Measurements from ENCODE around the gene PTPRG.

PTPRG gene

GRCh38 chr3:62151591-62151990 is 590.2 kb downstream of the PTPRG start:
- TF ChIP-seq TEAD4 (IDR thresholded peaks at IDR 0.05), result no peak
- TF ChIP-seq CEBPB (IDR thresholded peaks at IDR 0.05), result no peak

- no peak for TF ChIP-seq TEAD4 (IDR thresholded peaks at IDR 0.05)
- TF ChIP-seq EGR1 (IDR thresholded peaks at IDR 0.05), result no peak
- no peak for TF ChIP-seq TAF1 (IDR thresholded peaks at IDR 0.05; ENCODE audit: low read depth)
- TF ChIP-seq MAX (IDR thresholded peaks at IDR 0.05), result no peak
- no peak for TF ChIP-seq REST (IDR thresholded peaks at IDR 0.05; ENCODE audit: low read depth)
- no peak for TF ChIP-seq RAD21 (IDR thresholded peaks at IDR 0.05; ENCODE audit: low read depth)
- TF ChIP-seq YY1 (IDR thresholded peaks at IDR 0.05; ENCODE audit: low read depth), result no peak
- no peak for TF ChIP-seq USF1 (IDR thresholded peaks at IDR 0.05)
- TF ChIP-seq ZBTB7A (IDR thresholded peaks at IDR 0.05; ENCODE audit: low read depth), result no peak
- TF ChIP-seq NFIC (IDR thresholded peaks at IDR 0.05), result no peak
- no peak for TF ChIP-seq EP300 (IDR thresholded peaks at IDR 0.05; ENCODE audit: borderline replicate concordance)
- TF ChIP-seq CEBPB (IDR thresholded peaks at IDR 0.05), result no peak
- TF ChIP-seq CREB1 (IDR thresholded peaks at IDR 0.05; ENCODE audit: low read depth), result no peak
- TF ChIP-seq TCF12 (IDR thresholded peaks at IDR 0.05; ENCODE audit: low read depth), result no peak
Observed at GRCh38 chr3:62153231-62153630, 591.9 kb downstream of the PTPRG start.

GRCh38 chr3:62154457-62155148 is 593.2 kb downstream of the PTPRG start:
- TF ChIP-seq ZBTB7A (IDR thresholded peaks at IDR 0.05; ENCODE audit: low read depth), result no peak
- TF ChIP-seq TEAD4 (IDR thresholded peaks at IDR 0.05), result no peak
- TF ChIP-seq RAD21 (IDR thresholded peaks at IDR 0.05; ENCODE audit: low read depth), result no peak
- no peak for TF ChIP-seq USF1 (IDR thresholded peaks at IDR 0.05)
- TF ChIP-seq TAF1 (IDR thresholded peaks at IDR 0.05; ENCODE audit: low read depth), result no peak
- TF ChIP-seq TCF12 (IDR thresholded peaks at IDR 0.05; ENCODE audit: low read depth), result no peak
- TF ChIP-seq EP300 (IDR thresholded peaks at IDR 0.05; ENCODE audit: borderline replicate concordance), result no peak
- TF ChIP-seq NFIC (IDR thresholded peaks at IDR 0.05), result no peak
- no peak for TF ChIP-seq EGR1 (IDR thresholded peaks at IDR 0.05)
- no peak for TF ChIP-seq FOXM1 (IDR thresholded peaks at IDR 0.05; ENCODE audit: borderline replicate concordance, low read depth)
- no peak for TF ChIP-seq CREB1 (IDR thresholded peaks at IDR 0.05; ENCODE audit: low read depth)
- no peak for TF ChIP-seq CEBPB (IDR thresholded peaks at IDR 0.05)
- TF ChIP-seq MAX (IDR thresholded peaks at IDR 0.05), result no peak
- no peak for TF ChIP-seq YY1 (IDR thresholded peaks at IDR 0.05; ENCODE audit: low read depth)
- no peak for TF ChIP-seq REST (IDR thresholded peaks at IDR 0.05; ENCODE audit: low read depth)

GRCh38 chr3:62159056-62159708 is 597.8 kb downstream of the PTPRG start:
- TF ChIP-seq EP300 (IDR thresholded peaks at IDR 0.05; ENCODE audit: borderline replicate concordance), result no peak
- no peak for TF ChIP-seq YY1 (IDR thresholded peaks at IDR 0.05; ENCODE audit: low read depth)
- no peak for TF ChIP-seq FOXM1 (IDR thresholded peaks at IDR 0.05; ENCODE audit: borderline replicate concordance, low read depth)

GRCh38 chr3:62159709-62160092 is 598.3 kb downstream of the PTPRG start:
- no peak for TF ChIP-seq EP300 (IDR thresholded peaks at IDR 0.05; ENCODE audit: borderline replicate concordance)
- no peak for TF ChIP-seq CREB1 (IDR thresholded peaks at IDR 0.05; ENCODE audit: low read depth)
- no peak for TF ChIP-seq EGR1 (IDR thresholded peaks at IDR 0.05)
- no peak for TF ChIP-seq TAF1 (IDR thresholded peaks at IDR 0.05; ENCODE audit: low read depth)
- TF ChIP-seq USF1 (IDR thresholded peaks at IDR 0.05), result no peak
- no peak for TF ChIP-seq RAD21 (IDR thresholded peaks at IDR 0.05; ENCODE audit: low read depth)
- TF ChIP-seq FOXM1 (IDR thresholded peaks at IDR 0.05; ENCODE audit: borderline replicate concordance, low read depth), result no peak
- TF ChIP-seq TEAD4 (IDR thresholded peaks at IDR 0.05), result no peak
- TF ChIP-seq REST (IDR thresholded peaks at IDR 0.05; ENCODE audit: low read depth), result no peak
- no peak for TF ChIP-seq TCF12 (IDR thresholded peaks at IDR 0.05; ENCODE audit: low read depth)
- no peak for TF ChIP-seq MAX (IDR thresholded peaks at IDR 0.05)
- TF ChIP-seq ZBTB7A (IDR thresholded peaks at IDR 0.05; ENCODE audit: low read depth), result no peak
- TF ChIP-seq NFIC (IDR thresholded peaks at IDR 0.05), result no peak
- TF ChIP-seq YY1 (IDR thresholded peaks at IDR 0.05; ENCODE audit: low read depth), result no peak
- no peak for TF ChIP-seq CEBPB (IDR thresholded peaks at IDR 0.05)
